Lower leg skin (tissue), 4 donors: Measurements from ENCODE around the gene SNTG2. TPM values are rescaled to one million over a fixed set of nuclear protein-coding genes. Genes with fewer than 3 reads are reported as not detected.

Source experiments
- DNase-seq, 2 donors: peaks; one replicate each; pipeline ENCODE4 v3.0.0-alpha.2; 2019; ENCODE audit warnings: low spot score in 2 of 2
- H3K4me3 ChIP-seq: fragments of 200-600 bp; sonication (generic); 2 replicates; pipeline ENCODE4 v1.5.1; 2017; ENCODE audit warnings: mild to moderate bottlenecking, low read depth; ENCODE audit not compliant: poor library complexity, severe bottlenecking
- CTCF ChIP-seq, 3 donors: fragments of 450-650 bp; IDR thresholded peaks; one replicate each; pipeline ENCODE4 v1.5.1; 2016; ENCODE audit warnings: antibody characterized with exemption in 3 of 3, mild to moderate bottlenecking in 3 of 3, moderate library complexity in 2 of 3
- POLR2A ChIP-seq, 2 donors: fragments of 450-650 bp; IDR thresholded peaks; one replicate each; pipeline ENCODE4 v1.6.1; 2016 to 2017; ENCODE audit warnings: antibody characterized with exemption in 2 of 2, mild to moderate bottlenecking in 1 of 2, moderate library complexity in 1 of 2
- WGBS, 2 donors: methylation state at CpG; one replicate each; pipeline ENCODE4 v1.1.5; 2018; 5-methylcytosine and 5-hydroxymethylcytosine counted together
- intact Hi-C: fragments of 100-400 bp; cut with DNase I; formaldehyde crosslinking; loops from one replicate; pipeline ENCODE4 v1.15.0; 2023; ENCODE audit warnings: low total_unique reads
- total RNA-seq, 4 donors: library from RNA; depleted of rRNA; stranded (reverse); fragments of >200 nt; gene quantifications; one replicate each; pipeline ENCODE4 v1.1.0, GENCODE V29; 2016

SNTG2 gene
- total RNA-seq, 4 donors from 2014 or later, result 1.4 to 15.3 (median 6.3) TPM

GRCh38 chr2:1169291-1169949 is 218.8 kb downstream of the SNTG2 start:
- 66 to 80% methylated on average over 9 to 10 of the region's 13 CpGs for WGBS, 2 donors
- TF ChIP-seq CTCF (IDR thresholded peaks at IDR 0.05), result no peak
- H3K4me3 ChIP-seq, result no peak overlapping the region
- intact Hi-C loops, result no loop called here
- no peak for DNase-seq

- 65 to 73% methylated on average over 15 of the region's 15 CpGs for WGBS, 2 donors
- intact Hi-C loops, result no loop called here
- no peak for DNase-seq
- TF ChIP-seq POLR2A (IDR thresholded peaks at IDR 0.05) (no peak), CTCF (IDR thresholded peaks at IDR 0.05) (no peak)
- H3K4me3 ChIP-seq, result no peak overlapping the region
Measured at GRCh38 chr2:1170241-1170640, 219.6 kb downstream of the SNTG2 start.

GRCh38 chr2:1170711-1171110 is 220.1 kb downstream of the SNTG2 start:
- 49 to 65% methylated on average over 5 of the region's 5 CpGs for WGBS, 2 donors
- DNase-seq, result no peak
- no peak overlapping the region for H3K4me3 ChIP-seq
- intact Hi-C loops, result no loop called here
- TF ChIP-seq CTCF (IDR thresholded peaks at IDR 0.05) (no peak), POLR2A (IDR thresholded peaks at IDR 0.05) (no peak)

GRCh38 chr2:1173528-1173927 is 222.9 kb downstream of the SNTG2 start:
- DNase-seq, result no peak
- TF ChIP-seq CTCF (IDR thresholded peaks at IDR 0.05) (no peak), POLR2A (IDR thresholded peaks at IDR 0.05) (no peak)
- WGBS, 2 donors, result 81 to 88% methylated on average over 5 of the region's 5 CpGs
- intact Hi-C loops, result no loop called here
- H3K4me3 ChIP-seq, result no peak overlapping the region

- TF ChIP-seq POLR2A (IDR thresholded peaks at IDR 0.05) (no peak), CTCF (IDR thresholded peaks at IDR 0.05) (no peak)
- WGBS, 2 donors, result 86 to 93% methylated on average over 3 of the region's 3 CpGs
- H3K4me3 ChIP-seq, result no peak overlapping the region
- intact Hi-C loops, result no loop called here
- DNase-seq, result no peak
Measured at GRCh38 chr2:1181893-1182292, 231.2 kb downstream of the SNTG2 start.

- TF ChIP-seq POLR2A (IDR thresholded peaks at IDR 0.05) (no peak), CTCF (IDR thresholded peaks at IDR 0.05) (no peak)
- H3K4me3 ChIP-seq, result no peak overlapping the region
- intact Hi-C loops, result no loop called here
- DNase-seq, result no peak
- 89 to 97% methylated on average over 3 of the region's 3 CpGs for WGBS, 2 donors
Measured at GRCh38 chr2:1183300-1183699, 232.7 kb downstream of the SNTG2 start.
